ENCODE data around the gene APBA2.
"Not testable (repeated sequence)": the region's sequence is repeated elsewhere in the genome, so short reads cannot be mapped to it uniquely, and the experiment has no call there.

APBA2 gene

DNA sequence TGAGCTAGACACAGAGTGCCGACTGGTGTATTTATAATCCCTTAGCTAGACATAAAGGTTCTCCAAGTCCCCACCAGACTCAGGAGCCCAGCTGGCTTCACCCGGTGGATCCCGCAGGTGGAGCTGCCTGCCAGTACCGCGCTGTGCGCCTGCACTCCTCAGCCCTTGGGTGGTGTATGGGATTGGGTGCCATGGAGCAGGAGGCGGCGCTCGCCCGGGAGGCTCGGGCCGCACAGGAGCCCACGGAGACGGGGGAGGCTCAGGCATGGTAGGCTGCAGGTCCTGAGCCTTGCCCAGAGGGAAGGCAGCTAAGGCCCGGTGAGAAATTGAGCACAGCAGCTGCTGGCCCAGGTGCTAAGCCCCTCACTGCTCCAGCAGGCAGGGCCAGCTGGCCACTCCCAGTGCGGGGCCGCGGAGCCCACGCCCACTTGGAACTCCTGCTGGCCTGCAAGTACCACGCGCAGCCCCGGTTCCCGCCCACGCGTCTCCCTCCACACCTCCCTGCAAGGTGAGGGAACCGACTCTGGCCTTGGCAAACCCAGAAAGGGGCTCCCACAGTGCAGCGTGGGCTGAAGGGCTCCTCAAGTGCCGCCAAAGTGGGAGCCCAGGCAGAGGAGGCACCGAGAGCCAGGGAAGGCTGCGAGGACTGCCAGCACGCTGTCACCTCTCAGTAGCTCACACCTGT is 274.1 kb downstream of the APBA2 start:
- no peak for DNase-seq (ENCODE audit: low read depth, low spot score)

DNA sequence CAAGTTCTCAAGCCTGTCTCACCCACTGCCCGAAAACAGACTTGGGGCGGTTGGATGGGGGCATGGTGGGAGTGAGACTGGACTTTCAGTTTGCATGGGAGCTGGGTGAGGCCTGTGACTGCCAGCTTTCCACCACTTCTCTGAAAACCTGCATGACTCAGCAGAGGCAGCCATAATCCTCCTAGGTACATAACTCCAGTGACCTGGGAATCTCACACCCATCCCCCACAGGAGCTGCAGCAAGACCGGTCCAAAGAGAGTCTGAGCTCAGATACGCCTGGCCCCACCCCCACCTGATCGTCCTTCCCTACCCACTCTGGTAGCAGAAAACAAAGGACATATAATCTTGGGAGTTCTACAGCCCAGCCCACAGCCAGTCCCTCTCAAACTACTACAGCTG is 276.6 kb downstream of the APBA2 start:
- no peak for DNase-seq (ENCODE audit: low read depth, low spot score)

DNA sequence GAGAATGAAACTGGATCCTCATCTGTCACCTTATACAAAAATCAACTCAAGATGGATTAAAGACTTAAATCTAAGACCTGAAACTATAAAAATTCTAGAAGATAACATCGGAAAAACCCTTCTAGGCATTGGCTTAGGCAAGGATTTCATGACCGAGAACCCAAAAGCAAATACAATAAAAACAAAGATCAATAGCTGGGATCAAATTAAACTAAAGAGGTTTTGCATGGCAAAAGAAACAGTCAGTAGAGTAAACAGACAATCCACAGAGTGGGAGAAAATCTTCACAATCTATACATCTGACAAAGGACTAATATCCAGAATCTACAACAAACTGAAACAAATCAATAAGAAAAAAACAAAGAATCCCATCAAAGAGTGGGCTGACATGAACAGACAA is 281.3 kb downstream of the APBA2 start:
- DNase-seq (ENCODE audit: low read depth, low spot score) = not testable (repeated sequence)

Measured in smooth muscle cell of the brain vasculature (primary cell).